IPS-18a (cell line): Measurements from ENCODE around the gene ACO2.
A peak's percentile ranks its signal among the peaks of the same experiment; 100 is the strongest.
"Not testable (repeated sequence)": the region's sequence is repeated elsewhere in the genome, so short reads cannot be mapped to it uniquely, and the experiment has no call there.

Source experiments
- H3K27ac ChIP-seq: one replicate; pipeline ENCODE4 v1.5.1; 2013; ENCODE audit warnings: low read length
- H3K27me3 ChIP-seq: one replicate; pipeline ENCODE4 v1.6.1; 2013; ENCODE audit warnings: mild to moderate bottlenecking, low read length; ENCODE audit not compliant: control insufficient read depth, insufficient read depth
- H3K36me3 ChIP-seq: one replicate; pipeline ENCODE4 v1.6.1; 2013; ENCODE audit warnings: low read depth, low read length; ENCODE audit not compliant: control insufficient read depth
- H3K4me1 ChIP-seq: one replicate; pipeline ENCODE4 v1.6.1; 2013; ENCODE audit warnings: low read depth, low read length; ENCODE audit not compliant: control insufficient read depth
- H3K4me3 ChIP-seq: one replicate; pipeline ENCODE4 v1.5.1; 2013; ENCODE audit warnings: low read length
- H3K9ac ChIP-seq: one replicate; pipeline ENCODE4 v1.6.1; 2013; ENCODE audit warnings: mild to moderate bottlenecking, low read length, moderate library complexity
- H3K9me3 ChIP-seq: one replicate; pipeline ENCODE4 v1.6.1; 2013; ENCODE audit warnings: low read depth, low read length; ENCODE audit not compliant: control insufficient read depth

ACO2 gene

GRCh38 chr22:41440511-41440910 lies 28.4 kb upstream of the ACO2 start:
- not testable (repeated sequence) for H3K27ac ChIP-seq, H3K4me3 ChIP-seq, H3K4me1 ChIP-seq, H3K27me3 ChIP-seq, H3K9ac ChIP-seq, H3K9me3 ChIP-seq
- H3K36me3 ChIP-seq = peaks cover 36% of the 10 kb centered on the region

- H3K27me3 ChIP-seq = no peaks in the 10 kb centered on the region
- H3K9ac ChIP-seq = no peak overlapping the region
- H3K4me1 ChIP-seq = no peaks in the 10 kb centered on the region
- H3K4me3 ChIP-seq = no peak overlapping the region
- H3K36me3 ChIP-seq = peaks cover 18% of the 10 kb centered on the region
- H3K9me3 ChIP-seq = no peaks in the 10 kb centered on the region
- no peak overlapping the region for H3K27ac ChIP-seq
Observed at GRCh38 chr22:41442240-41442792, 26.6 kb upstream of the ACO2 start.

- Histone ChIP-seq H3K4me1 (no peaks in the 10 kb centered on the region), H3K4me3 (peak overlapping the region; percentile 92), H3K27ac (peak overlapping the region; percentile 18), H3K27me3 (no peaks in the 10 kb centered on the region), H3K9ac (peak overlapping the region; percentile 99), H3K9me3 (no peaks in the 10 kb centered on the region), H3K36me3 (peaks cover 6% of the 10 kb centered on the region)
Observed at GRCh38 chr22:41444360-41445128, 24.4 kb upstream of the ACO2 start.

- Histone ChIP-seq H3K4me1 (no peaks in the 10 kb centered on the region), H3K36me3 (peaks cover 6% of the 10 kb centered on the region)
Observed at GRCh38 chr22:41445129-41446056, 23.5 kb upstream of the ACO2 start.

GRCh38 chr22:41446057-41446501 lies 22.8 kb upstream of the ACO2 start:
- Histone ChIP-seq H3K9me3 (no peaks in the 10 kb centered on the region), H3K27ac (peak overlapping the region; percentile 46), H3K27me3 (no peaks in the 10 kb centered on the region), H3K9ac (peak overlapping the region; percentile 99), H3K4me1 (no peaks in the 10 kb centered on the region), H3K36me3 (peaks cover 6% of the 10 kb centered on the region), H3K4me3 (peak overlapping the region; percentile 92)

More at GRCh38 chr22:41445129-41446056, 23.5 kb upstream of the ACO2 start:
- Histone ChIP-seq H3K9me3 (no peaks in the 10 kb centered on the region), H3K27me3 (no peaks in the 10 kb centered on the region), H3K9ac (peak overlapping the region; percentile 99), H3K4me3 (peak overlapping the region; percentile 92), H3K27ac (peak overlapping the region; percentile 46)

- H3K4me3 ChIP-seq = peak within 1 kb of the TSS; percentile 92
- no peaks in the 10 kb centered on the region for H3K27me3 ChIP-seq
- H3K9me3 ChIP-seq = no peaks in the 10 kb centered on the region
- H3K36me3 ChIP-seq = peaks cover 6% of the 10 kb centered on the region
- no peaks in the 10 kb centered on the region for H3K4me1 ChIP-seq
- H3K9ac ChIP-seq = peak within 1 kb of the TSS; percentile 99
- H3K27ac ChIP-seq = peak within 1 kb of the TSS; percentile 86
Observed at GRCh38 chr22:41446639-41447434, 22.1 kb upstream of the ACO2 start, which contains the start of gene TOB2. TOB2 (minus strand) TSS chr22:41446801; CDS start chr22:41437345, 9,456 bp downstream.

GRCh38 chr22:41447435-41448188 lies 21.3 kb upstream of the ACO2 start:
- Histone ChIP-seq H3K4me1 (no peaks in the 10 kb centered on the region), H3K27me3 (no peaks in the 10 kb centered on the region), H3K36me3 (peaks cover 6% of the 10 kb centered on the region), H3K27ac (peak overlapping the region; percentile 86), H3K4me3 (peak overlapping the region; percentile 92), H3K9ac (peak overlapping the region; percentile 99), H3K9me3 (no peaks in the 10 kb centered on the region)

- no peaks in the 10 kb centered on the region for H3K36me3 ChIP-seq
- H3K4me3 ChIP-seq = peak overlapping the region; percentile 92
- no peaks in the 10 kb centered on the region for H3K9me3 ChIP-seq
- peak overlapping the region; percentile 86 for H3K27ac ChIP-seq
- H3K9ac ChIP-seq = peak overlapping the region; percentile 99
- H3K27me3 ChIP-seq = no peaks in the 10 kb centered on the region
- H3K4me1 ChIP-seq = no peaks in the 10 kb centered on the region
Observed at GRCh38 chr22:41448189-41448808, 20.6 kb upstream of the ACO2 start.

GRCh38 chr22:41458161-41458728 lies 10.7 kb upstream of the ACO2 start:
- no peaks in the 10 kb centered on the region for H3K9me3 ChIP-seq
- H3K36me3 ChIP-seq = peaks cover 41% of the 10 kb centered on the region
- no peak overlapping the region for H3K4me3 ChIP-seq
- H3K27ac ChIP-seq = no peak overlapping the region
- no peaks in the 10 kb centered on the region for H3K4me1 ChIP-seq
- no peaks in the 10 kb centered on the region for H3K27me3 ChIP-seq
- no peak overlapping the region for H3K9ac ChIP-seq

GRCh38 chr22:41459431-41459830 lies 9.5 kb upstream of the ACO2 start:
- H3K4me1 ChIP-seq = no peaks in the 10 kb centered on the region
- no peaks in the 10 kb centered on the region for H3K27me3 ChIP-seq
- no peak overlapping the region for H3K27ac ChIP-seq
- peaks cover 49% of the 10 kb centered on the region for H3K36me3 ChIP-seq
- no peak overlapping the region for H3K9ac ChIP-seq
- H3K4me3 ChIP-seq = no peak overlapping the region
- H3K9me3 ChIP-seq = no peaks in the 10 kb centered on the region
